ENCODE data around the gene TENT4B.

GRCh38 chr16:50161950-50162349, 8.8 kb downstream of the TENT4B start:
- TF ChIP-seq, protein P1, sequence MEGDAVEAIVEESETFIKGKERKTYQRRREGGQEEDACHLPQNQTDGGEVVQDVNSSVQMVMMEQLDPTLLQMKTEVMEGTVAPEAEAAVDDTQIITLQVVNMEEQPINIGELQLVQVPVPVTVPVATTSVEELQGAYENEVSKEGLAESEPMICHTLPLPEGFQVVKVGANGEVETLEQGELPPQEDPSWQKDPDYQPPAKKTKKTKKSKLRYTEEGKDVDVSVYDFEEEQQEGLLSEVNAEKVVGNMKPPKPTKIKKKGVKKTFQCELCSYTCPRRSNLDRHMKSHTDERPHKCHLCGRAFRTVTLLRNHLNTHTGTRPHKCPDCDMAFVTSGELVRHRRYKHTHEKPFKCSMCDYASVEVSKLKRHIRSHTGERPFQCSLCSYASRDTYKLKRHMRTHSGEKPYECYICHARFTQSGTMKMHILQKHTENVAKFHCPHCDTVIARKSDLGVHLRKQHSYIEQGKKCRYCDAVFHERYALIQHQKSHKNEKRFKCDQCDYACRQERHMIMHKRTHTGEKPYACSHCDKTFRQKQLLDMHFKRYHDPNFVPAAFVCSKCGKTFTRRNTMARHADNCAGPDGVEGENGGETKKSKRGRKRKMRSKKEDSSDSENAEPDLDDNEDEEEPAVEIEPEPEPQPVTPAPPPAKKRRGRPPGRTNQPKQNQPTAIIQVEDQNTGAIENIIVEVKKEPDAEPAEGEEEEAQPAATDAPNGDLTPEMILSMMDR (IDR thresholded peaks at IDR 0.05; ENCODE audit: low read depth, low read length, poor library complexity, severe bottlenecking), result no peak
- no peak for TF ChIP-seq EZH2phosphoT487 (IDR thresholded peaks at IDR 0.05; ENCODE audit: borderline replicate concordance, low read length)
